ENCODE data around the gene TMEM161B.
A peak's percentile ranks its signal among the peaks of the same experiment; 100 is the strongest.
"Not testable (repeated sequence)": the region's sequence is repeated elsewhere in the genome, so short reads cannot be mapped to it uniquely, and the experiment has no call there.

The TMEM161B gene

GRCh38 chr5:88248743-88249540 lies 19.7 kb downstream of the TMEM161B start:
- no peak for DNase-seq (ENCODE audit: low spot score)

- DNase-seq (ENCODE audit: low spot score): no peak
Observed at GRCh38 chr5:88248094-88248493, 20.6 kb downstream of the TMEM161B start.

GRCh38 chr5:88245893-88246244 lies 22.8 kb downstream of the TMEM161B start:
- no peak for DNase-seq (ENCODE audit: low spot score)

DNA sequence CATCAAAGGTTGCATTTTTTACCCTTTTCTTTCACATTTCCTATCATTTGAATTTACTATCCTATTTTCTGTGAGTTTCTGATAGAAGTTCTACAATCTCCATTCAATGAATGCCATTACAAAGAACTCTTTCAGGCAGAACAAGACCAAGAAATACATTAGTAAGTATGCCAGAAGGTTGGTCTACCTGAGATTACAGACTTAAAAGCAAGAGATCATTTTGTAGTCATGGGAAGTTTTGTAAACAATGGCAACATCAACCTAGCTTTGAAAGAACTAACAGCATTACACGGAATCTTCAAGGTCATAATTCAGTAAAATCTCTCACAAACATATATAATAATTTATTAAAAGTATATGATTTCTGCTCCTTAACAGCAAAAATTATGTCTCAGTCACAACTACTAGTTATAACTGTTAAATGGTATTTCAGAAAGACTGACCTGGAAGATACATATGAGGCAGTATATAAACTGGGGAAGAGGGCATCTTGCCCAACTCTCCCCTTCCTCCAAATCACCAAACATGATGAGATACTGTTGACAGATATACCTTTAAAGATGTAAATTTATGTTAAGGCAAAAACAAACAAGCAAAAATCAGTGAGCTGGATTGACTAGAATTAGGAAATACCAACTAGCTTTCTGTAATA lies 23.3 kb downstream of the TMEM161B start:
- no peak for DNase-seq (ENCODE audit: low spot score)

- no peak for DNase-seq (ENCODE audit: low spot score)
Observed at GRCh38 chr5:88244686-88245085, 24.0 kb downstream of the TMEM161B start.

GRCh38 chr5:88243493-88243892 lies 25.2 kb downstream of the TMEM161B start:
- DNase-seq (ENCODE audit: low spot score): not testable (repeated sequence)

- DNase-seq (ENCODE audit: low spot score): no peak
Observed at GRCh38 chr5:88238732-88239131, 29.9 kb downstream of the TMEM161B start.

DNA sequence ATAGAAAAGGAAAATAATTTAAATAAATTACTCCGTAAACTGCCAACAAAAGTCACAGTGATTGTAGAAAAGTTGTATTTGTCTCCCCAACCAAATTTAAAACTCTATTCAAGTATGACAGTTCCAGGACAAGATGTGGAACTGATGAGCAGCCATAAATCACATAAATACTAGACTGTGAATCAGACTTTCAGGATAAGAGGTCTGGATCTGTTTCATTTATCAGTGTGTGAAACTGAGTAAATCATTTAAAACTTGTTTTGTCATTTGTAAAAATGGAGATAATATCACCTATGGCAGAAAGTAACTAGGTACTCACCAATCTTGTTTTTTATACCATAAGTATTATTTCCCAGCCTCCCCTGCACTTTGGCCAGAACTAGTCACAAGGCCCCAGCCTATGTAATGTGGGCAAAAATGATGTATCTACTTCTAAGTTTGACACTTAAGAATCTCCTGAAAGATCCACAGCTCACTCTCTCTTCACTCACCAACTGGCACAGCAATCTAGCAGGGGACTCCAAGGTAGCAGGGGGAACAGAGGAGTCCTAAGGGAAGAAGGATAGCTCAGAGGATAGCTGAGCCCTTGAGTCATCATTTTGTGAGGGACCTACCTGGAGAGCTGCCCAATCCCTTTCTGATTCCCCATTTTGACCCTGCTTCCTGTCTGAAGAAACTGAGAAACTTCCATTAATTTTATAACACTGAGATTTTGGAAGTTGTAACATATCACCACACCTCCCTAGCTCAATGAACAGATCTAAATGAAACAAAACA lies 31.6 kb downstream of the TMEM161B start:
- DNase-seq (ENCODE audit: low spot score): no peak

- DNase-seq (ENCODE audit: low spot score): no peak
Observed at GRCh38 chr5:88235828-88236227, 32.8 kb downstream of the TMEM161B start.

GRCh38 chr5:88235346-88235745 lies 33.3 kb downstream of the TMEM161B start:
- DNase-seq (ENCODE audit: low spot score): no peak

DNA sequence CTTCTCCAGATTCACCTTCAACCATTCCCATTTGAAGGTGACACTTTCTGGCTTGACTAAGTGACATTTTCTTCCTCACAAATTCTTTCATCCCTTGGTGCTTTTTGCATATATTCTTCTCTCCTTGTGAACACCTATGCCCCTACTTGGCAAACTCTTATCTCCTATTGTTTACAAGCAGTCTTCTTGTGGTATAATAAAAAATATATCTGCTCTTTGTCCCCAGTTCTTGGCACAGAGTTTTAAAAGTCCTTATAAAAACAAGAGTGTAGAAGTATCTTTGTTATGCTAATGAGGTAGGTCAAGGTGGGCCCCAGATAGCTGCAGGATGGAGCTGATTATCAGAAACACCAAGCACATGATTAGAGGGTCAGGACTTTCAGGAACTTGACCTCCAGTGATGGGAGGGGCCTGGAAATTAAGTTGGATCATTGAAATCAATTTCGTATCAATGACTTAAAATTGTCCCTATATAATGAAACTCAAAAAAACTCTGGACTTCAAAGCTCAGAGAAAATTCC lies 38.0 kb downstream of the TMEM161B start:
- no peak for DNase-seq (ENCODE audit: low spot score)

DNA sequence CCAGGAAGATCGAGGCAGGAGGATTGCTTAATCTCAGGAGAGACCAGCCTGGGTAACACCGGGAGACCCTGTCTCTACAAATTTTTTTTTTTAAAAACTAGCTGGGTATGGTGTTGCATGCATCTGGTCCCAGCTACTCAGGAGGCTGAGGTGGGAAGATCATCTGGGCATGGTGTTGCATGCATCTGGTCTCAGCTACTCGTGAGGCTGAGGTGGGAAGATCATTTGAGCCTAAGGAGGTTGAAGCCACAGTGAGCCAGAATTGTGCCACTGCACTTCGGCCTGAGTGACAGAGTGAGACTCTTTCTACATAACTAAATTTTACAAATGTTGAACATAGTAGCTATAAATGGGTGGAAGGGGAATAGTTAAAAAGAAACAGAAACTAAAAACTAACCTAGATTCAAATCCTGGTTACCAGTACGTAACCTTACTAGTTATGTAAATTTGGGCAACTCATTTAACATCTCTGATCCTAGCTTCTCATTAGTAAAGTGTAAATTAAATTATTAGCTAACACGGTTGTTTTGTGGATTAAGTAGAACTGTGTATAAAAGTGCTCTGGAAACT lies 41.7 kb downstream of the TMEM161B start:
- DNase-seq (ENCODE audit: low spot score): no peak

GRCh38 chr5:88214655-88215054 lies 54.0 kb downstream of the TMEM161B start:
- DNase-seq (ENCODE audit: low spot score): no peak

- no peak for DNase-seq (ENCODE audit: low spot score)
Observed at GRCh38 chr5:88207575-88207974, 61.1 kb downstream of the TMEM161B start.

DNA sequence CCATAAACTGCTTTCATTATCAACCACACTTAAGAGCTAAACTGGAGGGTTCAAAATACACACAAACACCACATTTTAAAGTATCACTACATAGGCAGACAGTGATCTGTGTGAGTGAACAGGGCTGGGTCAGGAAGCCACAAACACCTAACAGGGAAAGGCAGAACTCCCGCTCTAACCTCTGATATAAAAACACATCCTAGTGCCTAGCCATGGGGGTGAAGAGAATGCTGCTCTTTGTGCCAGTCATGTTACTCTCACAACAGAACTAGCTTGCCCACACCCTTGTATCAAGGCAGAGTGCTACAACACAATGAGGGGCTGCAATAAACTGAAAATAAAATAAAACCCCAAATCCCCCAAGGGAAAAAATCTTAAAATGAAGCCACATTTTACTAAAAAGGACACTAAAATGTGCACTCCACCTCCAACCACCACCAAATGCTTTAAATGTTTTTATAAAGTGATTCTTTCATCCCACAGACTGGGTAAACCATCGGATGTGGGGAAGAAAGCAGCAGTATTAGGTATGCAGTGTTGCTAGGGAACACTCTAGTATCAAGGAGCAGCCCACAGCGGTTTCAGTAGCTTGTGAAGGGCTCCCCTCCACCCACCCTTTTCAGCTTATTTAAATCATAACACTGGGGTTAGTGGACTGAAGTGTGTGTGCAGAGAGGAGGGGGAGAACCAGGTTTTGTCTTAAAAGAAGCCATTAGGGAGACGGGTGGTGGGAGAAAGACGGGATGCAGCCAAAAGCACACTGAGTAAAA lies 64.5 kb downstream of the TMEM161B start:
- peak; percentile 80 for DNase-seq (ENCODE audit: low spot score)

- DNase-seq (ENCODE audit: low spot score): no peak
Observed at GRCh38 chr5:88195636-88196035, 73.0 kb downstream of the TMEM161B start.

GRCh38 chr5:88193896-88194295 lies 74.7 kb downstream of the TMEM161B start:
- no peak for DNase-seq (ENCODE audit: low spot score)

- no peak for DNase-seq (ENCODE audit: low spot score)
Observed at GRCh38 chr5:88190106-88190834, 78.4 kb downstream of the TMEM161B start.

- not testable (repeated sequence) for DNase-seq (ENCODE audit: low spot score)
Observed at GRCh38 chr5:88189484-88189883, 79.2 kb downstream of the TMEM161B start.

- no peak for DNase-seq (ENCODE audit: low spot score)
Observed at GRCh38 chr5:88188458-88189132, 80.0 kb downstream of the TMEM161B start.

Measured in SW480 (cell line).